Measurements from ENCODE around the gene C1QTNF3.

The C1QTNF3 gene

GRCh38 chr5:33984178-33984577, 58.8 kb downstream of the C1QTNF3 start:
- no peaks in the 10 kb centered on the region for H3K27me3 ChIP-seq (ENCODE audit: low read length)
- TF ChIP-seq EZH2phosphoT487 (conservative IDR thresholded peaks at IDR 0.05; ENCODE audit: low read length): no peak
- TF ChIP-seq, protein P1, sequence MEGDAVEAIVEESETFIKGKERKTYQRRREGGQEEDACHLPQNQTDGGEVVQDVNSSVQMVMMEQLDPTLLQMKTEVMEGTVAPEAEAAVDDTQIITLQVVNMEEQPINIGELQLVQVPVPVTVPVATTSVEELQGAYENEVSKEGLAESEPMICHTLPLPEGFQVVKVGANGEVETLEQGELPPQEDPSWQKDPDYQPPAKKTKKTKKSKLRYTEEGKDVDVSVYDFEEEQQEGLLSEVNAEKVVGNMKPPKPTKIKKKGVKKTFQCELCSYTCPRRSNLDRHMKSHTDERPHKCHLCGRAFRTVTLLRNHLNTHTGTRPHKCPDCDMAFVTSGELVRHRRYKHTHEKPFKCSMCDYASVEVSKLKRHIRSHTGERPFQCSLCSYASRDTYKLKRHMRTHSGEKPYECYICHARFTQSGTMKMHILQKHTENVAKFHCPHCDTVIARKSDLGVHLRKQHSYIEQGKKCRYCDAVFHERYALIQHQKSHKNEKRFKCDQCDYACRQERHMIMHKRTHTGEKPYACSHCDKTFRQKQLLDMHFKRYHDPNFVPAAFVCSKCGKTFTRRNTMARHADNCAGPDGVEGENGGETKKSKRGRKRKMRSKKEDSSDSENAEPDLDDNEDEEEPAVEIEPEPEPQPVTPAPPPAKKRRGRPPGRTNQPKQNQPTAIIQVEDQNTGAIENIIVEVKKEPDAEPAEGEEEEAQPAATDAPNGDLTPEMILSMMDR (IDR thresholded peaks at IDR 0.05; ENCODE audit: insufficient read depth, low read length, poor library complexity, severe bottlenecking): no peak
- no peaks in the 10 kb centered on the region for H4K20me1 ChIP-seq (ENCODE audit: low read depth, low read length)
- no peaks in the 10 kb centered on the region; the same call in 1 of the 2 replicates for H3K9me3 ChIP-seq (ENCODE audit: insufficient read depth, low read length)
- no peak overlapping the region for H3K4me3 ChIP-seq (ENCODE audit: insufficient read depth, low read length, poor library complexity, severe bottlenecking)
- no peak overlapping the region for H3K27ac ChIP-seq (ENCODE audit: low read depth, low read length)
- no peaks in the 10 kb centered on the region for H3F3A ChIP-seq (ENCODE audit: insufficient read depth)
- no peak overlapping the region for H3K9ac ChIP-seq (ENCODE audit: low read length)
- H3K36me3 ChIP-seq (ENCODE audit: low read length): 0 out of 2 replicates have a peak, but pooled peaks cover 2% of the 10 kb centered on the region
- no peak overlapping the region for H3K4me2 ChIP-seq (ENCODE audit: low read depth, low read length, poor library complexity, severe bottlenecking)
- no peaks in the 10 kb centered on the region for H3K79me2 ChIP-seq (ENCODE audit: insufficient read depth, low read length)
- no peak overlapping the region for H2AFZ ChIP-seq (ENCODE audit: low read depth, low read length, severe bottlenecking)
- H3K9me2 ChIP-seq (replicated peaks; ENCODE audit: insufficient read depth, low read length): no peaks in the 10 kb centered on the region

DNA sequence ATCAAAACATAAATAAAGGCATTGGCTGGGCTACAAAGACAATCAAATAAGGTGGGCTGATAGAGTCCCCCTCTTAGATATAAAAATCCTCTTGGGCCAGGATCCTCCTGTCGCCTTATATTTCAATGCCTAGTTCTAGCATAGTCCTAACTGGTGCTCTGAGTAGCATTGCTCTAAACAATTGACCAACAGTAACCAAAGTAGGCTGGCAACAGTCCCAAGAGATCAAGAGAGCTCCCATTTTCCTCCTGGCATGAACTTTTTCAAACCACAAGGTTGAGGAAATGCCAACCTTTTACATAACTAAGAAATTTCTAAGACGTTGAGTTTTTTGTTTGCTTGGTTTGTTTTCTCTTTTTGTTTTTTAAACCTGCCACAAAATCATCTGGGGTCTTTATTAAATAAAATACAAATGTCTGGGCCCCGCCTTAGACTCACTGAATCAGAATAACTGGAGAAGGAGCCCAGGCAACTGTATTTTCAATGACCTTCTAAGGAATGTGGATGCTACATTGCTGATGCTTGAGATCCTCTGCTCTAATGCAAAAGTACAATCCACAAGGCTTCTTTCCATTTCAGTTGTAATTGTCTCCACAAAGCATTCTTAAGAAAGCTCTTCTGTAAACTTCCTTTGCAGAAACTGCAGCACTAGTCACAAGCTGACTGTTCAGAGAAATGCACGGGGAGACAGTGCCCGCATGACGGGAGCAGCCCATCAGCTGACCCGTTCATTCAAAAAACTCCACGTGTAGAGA, 61.4 kb downstream of the C1QTNF3 start:
- Histone ChIP-seq H3K9ac (ENCODE audit: low read length) (no peak overlapping the region), H2AFZ (ENCODE audit: low read depth, low read length, severe bottlenecking) (no peak overlapping the region)

GRCh38 chr5:33980030-33980429, 63.0 kb downstream of the C1QTNF3 start:
- H3K27ac ChIP-seq (ENCODE audit: low read depth, low read length): no peak overlapping the region
- H3K9me2 ChIP-seq (replicated peaks; ENCODE audit: insufficient read depth, low read length): no peaks in the 10 kb centered on the region
- TF ChIP-seq EZH2phosphoT487 (conservative IDR thresholded peaks at IDR 0.05; ENCODE audit: low read length): no peak
- TF ChIP-seq, protein P1 (IDR thresholded peaks at IDR 0.05; ENCODE audit: insufficient read depth, low read length, poor library complexity, severe bottlenecking): no peak

More for the DNA sequence above, 61.4 kb downstream of the C1QTNF3 start:
- H3K4me3 ChIP-seq (ENCODE audit: insufficient read depth, low read length, poor library complexity, severe bottlenecking): no peak overlapping the region
- TF ChIP-seq, protein P1 (IDR thresholded peaks at IDR 0.05; ENCODE audit: insufficient read depth, low read length, poor library complexity, severe bottlenecking): no peak
- TF ChIP-seq EZH2phosphoT487 (conservative IDR thresholded peaks at IDR 0.05; ENCODE audit: low read length): no peak
- no peak overlapping the region for H3K4me2 ChIP-seq (ENCODE audit: low read depth, low read length, poor library complexity, severe bottlenecking)
- H4K20me1 ChIP-seq (ENCODE audit: low read depth, low read length): no peaks in the 10 kb centered on the region
- no peaks in the 10 kb centered on the region; the same call in 1 of the 2 replicates for H3K9me3 ChIP-seq (ENCODE audit: insufficient read depth, low read length)
- no peaks in the 10 kb centered on the region for H3K79me2 ChIP-seq (ENCODE audit: insufficient read depth, low read length)
- no peaks in the 10 kb centered on the region for H3F3A ChIP-seq (ENCODE audit: insufficient read depth)
- H3K36me3 ChIP-seq (ENCODE audit: low read length): no peaks in the 10 kb centered on the region
- no peak overlapping the region for H3K27ac ChIP-seq (ENCODE audit: low read depth, low read length)
- no peaks in the 10 kb centered on the region for H3K27me3 ChIP-seq (ENCODE audit: low read length)
- no peaks in the 10 kb centered on the region for H3K9me2 ChIP-seq (replicated peaks; ENCODE audit: insufficient read depth, low read length)

More at GRCh38 chr5:33980030-33980429, 63.0 kb downstream of the C1QTNF3 start:
- no peak overlapping the region for H3K9ac ChIP-seq (ENCODE audit: low read length)
- no peaks in the 10 kb centered on the region for H4K20me1 ChIP-seq (ENCODE audit: low read depth, low read length)
- H3K4me2 ChIP-seq (ENCODE audit: low read depth, low read length, poor library complexity, severe bottlenecking): no peak overlapping the region
- no peaks in the 10 kb centered on the region for H3F3A ChIP-seq (ENCODE audit: insufficient read depth)
- H3K27me3 ChIP-seq (ENCODE audit: low read length): no peaks in the 10 kb centered on the region
- no peaks in the 10 kb centered on the region; the same call in 1 of the 2 replicates for H3K9me3 ChIP-seq (ENCODE audit: insufficient read depth, low read length)
- no peak overlapping the region for H3K4me3 ChIP-seq (ENCODE audit: insufficient read depth, low read length, poor library complexity, severe bottlenecking)
- no peaks in the 10 kb centered on the region for H3K36me3 ChIP-seq (ENCODE audit: low read length)
- no peak overlapping the region for H2AFZ ChIP-seq (ENCODE audit: low read depth, low read length, severe bottlenecking)
- H3K79me2 ChIP-seq (ENCODE audit: insufficient read depth, low read length): no peaks in the 10 kb centered on the region
